ENCODE results near the gene NECTIN1. TPM values are rescaled to one million over a fixed set of nuclear protein-coding genes. Genes with fewer than 3 reads are reported as not detected.

The NECTIN1 gene
- 10 to 100 TPM; 11.6 to 23.6 (median 16.6) TPM for total RNA-seq

- H3K27ac ChIP-seq = peak within 1 kb of the TSS; percentile 79 to 99 (median 84)
- peak within 1 kb of the TSS; percentile 79 to 95 (median 84) for H3K4me3 ChIP-seq
- TF ChIP-seq POLR2A (IDR thresholded peaks at IDR 0.05) = peak; percentile 80 to 84
- peak; percentile 50 to 98 (median 90) for TF ChIP-seq CTCF (IDR thresholded peaks at IDR 0.05)
- DNase-seq = peak; percentile 83 to 94 (median 94)
- peaks cover 3 to 43% (median 16%) of the 10 kb centered on the region in 4 donors for H3K4me1 ChIP-seq
- no peaks in the 10 kb centered on the region for H3K36me3 ChIP-seq
- no peaks in the 10 kb centered on the region for H3K9me3 ChIP-seq
- no peaks in the 10 kb centered on the region for H3K27me3 ChIP-seq
Observed at GRCh38 chr11:119728651-119729580, at the start of gene NECTIN1. Gene NECTIN1 (minus strand): TSS chr11:119729200. CDS start chr11:119728553, 647 bp downstream.

- Histone ChIP-seq H3K4me1 (peaks cover 0 to 6% (median 0%) of the 10 kb centered on the region in 4 donors), H3K4me3 (no peak overlapping the region)
Observed at GRCh38 chr11:119778391-119779194, 49.6 kb upstream of the NECTIN1 start.

GRCh38 chr11:119777940-119778339 lies 48.9 kb upstream of the NECTIN1 start:
- Histone ChIP-seq H3K36me3 (no peaks in the 10 kb centered on the region), H3K27ac (no peak overlapping the region), H3K9me3 (no peaks in the 10 kb centered on the region), H3K27me3 (no peaks in the 10 kb centered on the region), H3K4me3 (no peak overlapping the region), H3K4me1 (peaks cover 0 to 6% (median 0%) of the 10 kb centered on the region in 4 donors)
- no peak for DNase-seq
- TF ChIP-seq POLR2A (IDR thresholded peaks at IDR 0.05) (no peak), CTCF (IDR thresholded peaks at IDR 0.05) (no peak)

More at GRCh38 chr11:119778391-119779194, 49.6 kb upstream of the NECTIN1 start:
- Histone ChIP-seq H3K27me3 (no peaks in the 10 kb centered on the region), H3K9me3 (no peaks in the 10 kb centered on the region), H3K36me3 (no peaks in the 10 kb centered on the region), H3K27ac (no peak overlapping the region)
- no peak for TF ChIP-seq POLR2A (IDR thresholded peaks at IDR 0.05)
- no peak for TF ChIP-seq CTCF (IDR thresholded peaks at IDR 0.05)
- peak in 1 of 3 donors; percentile 39 for DNase-seq

GRCh38 chr11:119776651-119777050 lies 47.7 kb upstream of the NECTIN1 start:
- Histone ChIP-seq H3K9me3 (no peaks in the 10 kb centered on the region), H3K36me3 (no peaks in the 10 kb centered on the region), H3K4me1 (peaks cover 0 to 6% (median 0%) of the 10 kb centered on the region in 4 donors), H3K4me3 (no peak overlapping the region), H3K27me3 (no peaks in the 10 kb centered on the region), H3K27ac (no peak overlapping the region)
- TF ChIP-seq CTCF (IDR thresholded peaks at IDR 0.05) = no peak
- TF ChIP-seq POLR2A (IDR thresholded peaks at IDR 0.05) = no peak
- no peak for DNase-seq

- H3K4me1 ChIP-seq = peaks cover 0 to 6% (median 0%) of the 10 kb centered on the region in 4 donors
- TF ChIP-seq CTCF (IDR thresholded peaks at IDR 0.05) (no peak), POLR2A (IDR thresholded peaks at IDR 0.05) (no peak)
- no peak overlapping the region for H3K4me3 ChIP-seq
- no peak overlapping the region for H3K27ac ChIP-seq
- H3K36me3 ChIP-seq = no peaks in the 10 kb centered on the region
- no peaks in the 10 kb centered on the region for H3K27me3 ChIP-seq
- DNase-seq = no peak
- H3K9me3 ChIP-seq = no peaks in the 10 kb centered on the region
Observed at GRCh38 chr11:119776031-119776636, 47.1 kb upstream of the NECTIN1 start.
